Adipose tissue (tissue), 3 donors: ENCODE data around the gene TTC28. TPM values are rescaled to one million over a fixed set of nuclear protein-coding genes. Genes with fewer than 3 reads are reported as not detected.

Experiments used
- H3K27ac ChIP-seq: one replicate; pipeline ENCODE4 v1.5.1; 2013; ENCODE audit warnings: low read depth, low read length
- WGBS, 3 donors: extraction: QIAGEN DNeasy Blood & Tissue Kit; methylation state at CpG; one replicate each; pipeline ENCODE4 v1.1.7; 2013; 5-methylcytosine and 5-hydroxymethylcytosine counted together
- polyA plus RNA-seq, 3 donors: library from polyadenylated mRNA; stranded (reverse); fragments of 200-250 nt; gene quantifications; one replicate each; pipeline ENCODE4 v1.2.3, GENCODE V29; 2013
- donor health status: healthy with polysubstance abuse.
- donor health status: Bipolar disorder and iron deficiency.
- donor health status: healthy.

TTC28 gene
- polyA plus RNA-seq, 3 donors, result 2.8 to 10.6 (median 8.3) TPM

DNA sequence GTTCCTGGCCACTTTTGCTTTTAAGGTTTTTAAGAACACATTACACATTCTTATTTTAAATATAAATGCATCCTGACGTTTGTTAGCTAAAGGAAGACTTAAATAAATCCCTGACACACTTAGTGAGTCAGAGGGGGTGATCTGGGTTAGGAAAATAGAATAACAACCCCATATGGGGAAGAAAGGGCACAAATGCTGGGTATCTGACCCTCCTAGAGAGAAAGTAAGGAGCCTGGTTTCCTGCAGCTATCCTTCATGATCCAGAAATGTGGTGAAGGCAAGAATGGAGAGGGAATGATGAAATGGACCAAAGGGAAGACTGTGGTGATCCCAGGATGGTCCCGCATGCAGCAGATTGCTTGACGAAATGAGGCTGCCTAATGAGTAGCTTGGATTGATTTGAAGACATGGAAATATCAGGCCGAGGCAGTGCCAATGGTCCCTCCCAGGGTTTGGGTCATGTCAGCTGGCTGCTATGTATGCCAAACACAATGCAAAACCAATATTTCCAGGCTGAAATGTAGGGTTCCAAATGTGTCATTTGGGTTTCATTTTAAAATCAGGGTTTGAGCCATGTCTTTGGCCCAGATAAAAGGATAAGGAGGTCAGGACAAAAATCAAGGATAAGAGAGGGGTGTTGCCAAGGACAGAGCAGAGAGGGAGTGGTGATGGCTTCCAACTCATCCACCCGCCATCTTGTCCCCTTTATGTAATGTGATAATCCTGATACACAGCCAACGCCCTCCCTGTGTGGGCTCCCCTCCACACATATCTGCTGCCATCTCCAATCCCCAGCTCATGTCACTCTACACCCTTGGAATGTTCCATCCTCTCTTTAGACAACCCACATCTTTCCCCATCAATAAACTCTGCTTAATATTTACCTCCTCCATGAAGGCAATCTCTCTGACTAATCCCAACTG is 625.5 kb downstream of the TTC28 start:
- 80 to 88% (median 83%) methylated on average over 6 of the region's 6 CpGs for WGBS, 3 donors
- H3K27ac ChIP-seq, result no peak overlapping the region

DNA sequence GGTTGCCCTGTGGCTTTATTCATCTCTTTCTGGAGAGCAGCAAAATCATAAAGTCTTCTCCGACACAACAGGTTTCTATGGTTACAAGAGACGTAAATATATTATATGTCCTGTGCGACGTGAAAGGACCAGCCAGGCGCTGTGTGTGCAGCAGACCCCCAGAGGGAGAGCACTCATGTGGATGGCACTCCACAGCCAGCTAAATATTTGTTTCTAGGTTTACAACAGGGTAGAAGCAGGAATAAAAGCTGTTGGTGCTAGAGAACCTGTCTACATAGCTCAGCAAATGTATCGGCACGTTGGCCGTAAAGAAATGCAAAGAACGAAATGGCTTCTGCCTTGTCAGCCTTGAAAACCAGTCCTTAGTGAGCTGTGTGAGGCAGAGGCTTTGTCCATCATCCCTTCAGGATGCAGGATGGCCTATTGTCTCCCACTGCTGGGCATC is 626.8 kb downstream of the TTC28 start:
- no peak overlapping the region for H3K27ac ChIP-seq
- 89 to 93% (median 92%) methylated on average over 9 of the region's 9 CpGs for WGBS, 3 donors

DNA sequence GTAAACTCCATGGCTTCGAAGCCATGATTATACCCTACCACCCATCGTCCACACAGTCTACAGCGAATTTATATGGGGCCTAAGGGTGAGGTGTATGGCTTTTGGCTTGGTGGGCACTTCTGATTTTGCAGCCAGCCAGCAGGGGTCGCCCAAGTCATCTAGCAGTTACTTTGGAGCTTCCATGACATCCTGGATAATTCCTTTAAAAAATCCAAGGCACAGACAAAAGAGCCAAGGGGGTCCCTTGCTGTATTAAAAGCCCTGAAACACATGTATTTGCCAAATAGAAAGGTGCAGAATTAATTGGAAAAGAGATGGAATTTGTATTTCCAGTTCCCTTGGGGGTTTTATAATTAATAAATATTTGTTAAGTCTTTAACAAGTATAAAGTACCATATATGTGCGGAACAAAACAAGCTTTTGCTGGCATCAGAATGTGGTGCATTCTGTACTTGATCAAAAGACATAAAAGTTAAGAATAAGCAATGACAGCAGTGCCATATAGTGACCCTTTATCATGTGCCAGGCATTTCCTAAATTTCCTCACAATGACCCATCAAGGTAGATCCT is 627.8 kb downstream of the TTC28 start:
- H3K27ac ChIP-seq, result no peak overlapping the region

DNA sequence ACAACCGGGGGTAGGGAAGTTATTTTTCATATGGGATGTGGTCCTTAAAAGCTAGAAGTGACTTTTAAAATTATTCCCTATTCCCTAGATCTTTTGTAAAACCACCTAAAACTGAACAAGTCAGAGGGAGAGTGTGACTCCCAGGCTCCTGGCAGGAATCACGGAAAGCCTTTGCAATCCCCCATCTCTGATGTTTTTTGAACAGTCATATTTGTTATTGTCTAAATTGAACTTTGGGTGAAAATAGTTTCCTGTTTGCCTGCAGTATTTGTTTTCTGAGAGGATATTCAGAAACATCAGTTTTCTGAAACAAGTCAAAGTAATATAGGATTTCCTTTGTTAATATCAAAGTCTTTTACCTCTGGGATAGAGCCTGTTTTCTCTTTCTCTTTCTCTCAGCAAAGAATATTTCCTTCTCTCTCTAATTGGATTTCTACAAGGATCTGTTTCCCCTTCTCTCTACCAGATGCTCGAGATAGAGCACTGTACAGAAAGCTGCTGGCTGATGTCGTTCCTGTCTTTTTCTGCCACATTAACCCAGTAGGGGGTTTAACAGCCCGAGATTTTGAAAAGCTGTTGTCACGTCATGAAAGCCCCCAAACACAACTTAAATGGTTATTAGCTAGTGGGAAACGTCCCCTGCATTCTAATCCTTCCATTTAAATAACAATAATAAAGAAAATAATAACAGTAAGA is 628.4 kb downstream of the TTC28 start:
- WGBS, 3 donors, result 67 to 77% (median 69%) methylated on average over 7 of the region's 7 CpGs
- H3K27ac ChIP-seq, result no peak overlapping the region

More for the DNA sequence above, 627.8 kb downstream of the TTC28 start:
- 44 to 60% (median 57%) methylated on average over 5 of the region's 5 CpGs for WGBS, 3 donors

DNA sequence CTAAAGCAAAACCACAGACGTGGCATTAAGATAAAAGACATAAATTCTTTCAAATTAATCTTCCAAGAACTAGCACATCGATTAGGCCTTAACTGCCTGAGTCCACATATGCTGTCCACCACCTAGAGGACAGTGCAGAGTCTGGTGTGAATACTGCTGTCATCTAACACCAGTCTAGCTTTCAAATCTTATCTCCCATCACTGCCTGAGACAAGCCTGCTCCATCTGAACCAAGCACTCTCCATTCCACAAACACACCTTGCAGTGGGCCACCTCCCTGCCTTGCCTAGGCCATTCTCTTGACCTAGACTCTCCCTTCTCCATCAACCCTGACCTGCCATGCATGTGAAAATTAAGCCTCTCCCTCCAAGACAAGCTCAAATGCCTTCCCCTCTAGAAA is 631.1 kb downstream of the TTC28 start:
- 56 to 65% (median 63%) methylated on average over 2 of the region's 2 CpGs for WGBS, 3 donors
- H3K27ac ChIP-seq, result no peak overlapping the region

DNA sequence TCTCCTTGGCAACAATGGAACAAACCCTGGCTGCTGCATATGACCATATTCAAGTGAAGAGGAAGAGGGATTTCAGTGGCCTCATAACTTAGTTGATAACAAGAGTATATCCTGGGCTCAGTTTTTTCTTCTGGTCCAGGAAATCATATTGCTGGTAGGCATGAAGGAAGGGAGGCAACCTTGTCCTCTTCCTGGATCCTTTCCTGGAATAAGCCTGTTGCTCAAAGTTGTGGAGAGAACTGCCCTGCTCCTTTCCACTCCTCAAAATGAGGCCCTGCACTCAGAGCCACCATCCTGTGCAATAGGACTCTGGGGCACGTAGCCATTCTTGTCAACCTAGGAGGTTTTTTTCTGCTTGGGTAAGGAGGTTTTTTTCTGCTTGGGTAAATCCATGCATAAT is 631.9 kb downstream of the TTC28 start:
- no peak overlapping the region for H3K27ac ChIP-seq
- 65 to 83% (median 74%) methylated on average over 1 of the region's 1 CpG for WGBS, 3 donors

DNA sequence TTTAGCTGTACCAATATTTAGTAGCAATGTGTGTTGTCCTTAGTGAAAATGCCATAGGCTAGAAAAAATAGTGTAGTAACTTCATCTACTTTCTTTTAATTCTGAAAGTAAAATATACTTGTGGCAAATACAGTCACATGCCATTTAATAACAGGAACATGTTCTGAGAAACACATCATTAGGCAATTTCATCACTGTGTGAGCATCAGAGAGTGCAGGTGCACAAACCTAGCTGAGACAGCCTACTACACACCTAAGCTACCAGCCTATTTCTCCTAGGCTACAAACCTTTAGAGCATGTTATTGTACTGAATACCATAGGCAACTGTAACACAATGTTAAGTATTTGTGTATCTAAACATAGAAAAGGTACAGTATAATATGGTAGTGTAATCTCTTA is 633.5 kb downstream of the TTC28 start:
- H3K27ac ChIP-seq, result no peak overlapping the region

DNA sequence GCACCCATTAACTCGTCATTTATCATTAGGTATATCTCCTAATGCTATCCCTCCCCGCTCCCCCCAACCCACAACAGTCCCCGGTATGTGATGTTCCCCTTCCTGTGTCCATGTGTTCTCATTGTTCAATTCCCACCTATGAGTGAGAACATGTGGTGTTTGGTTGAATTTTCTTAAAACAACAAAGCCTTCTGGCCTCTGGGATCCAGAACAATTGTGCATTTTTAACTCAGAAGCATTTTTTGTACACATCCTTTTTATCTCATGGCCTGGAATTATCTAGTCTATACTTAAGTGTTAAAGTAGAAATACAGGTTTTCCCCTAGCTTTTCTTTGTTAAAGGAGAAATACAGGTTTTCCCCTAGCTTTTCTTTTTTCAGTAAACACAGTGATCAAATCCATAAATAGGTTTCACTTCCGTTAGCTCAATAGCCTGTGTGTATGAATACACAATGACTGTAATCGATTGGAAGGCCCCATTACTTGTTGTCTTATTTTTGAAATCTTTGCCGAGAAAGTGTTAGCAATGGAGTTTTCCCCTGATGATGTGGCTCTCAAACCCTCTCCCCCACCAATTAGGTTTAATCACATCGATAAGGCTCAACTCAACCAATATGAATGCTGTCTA is 635.0 kb downstream of the TTC28 start:
- H3K27ac ChIP-seq, result no peak overlapping the region
- WGBS, 3 donors, result 81 to 83% (median 81%) methylated on average over 7 of the region's 7 CpGs

DNA sequence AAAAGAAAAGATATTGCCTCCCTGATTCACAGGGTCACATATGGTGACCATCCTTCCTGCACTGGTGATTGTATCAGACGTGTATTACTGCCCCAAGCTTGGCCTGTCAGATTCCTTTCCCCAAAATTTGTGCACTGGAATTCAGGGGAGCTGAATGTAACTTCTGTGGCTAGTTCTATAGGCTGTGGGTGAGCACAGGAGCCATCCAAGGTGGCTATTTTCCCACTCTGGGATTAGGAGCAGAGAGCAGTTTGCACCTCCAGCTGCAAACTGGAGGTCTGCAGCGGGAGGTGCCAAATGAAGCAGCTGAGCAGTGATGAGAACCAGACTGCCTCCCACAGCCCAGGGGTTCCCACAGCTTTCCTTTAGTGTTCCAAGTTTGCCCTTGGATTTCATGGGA is 636.4 kb downstream of the TTC28 start:
- WGBS, 3 donors, result 64 to 84% (median 79%) methylated on average over 2 of the region's 2 CpGs
- no peak overlapping the region for H3K27ac ChIP-seq

DNA sequence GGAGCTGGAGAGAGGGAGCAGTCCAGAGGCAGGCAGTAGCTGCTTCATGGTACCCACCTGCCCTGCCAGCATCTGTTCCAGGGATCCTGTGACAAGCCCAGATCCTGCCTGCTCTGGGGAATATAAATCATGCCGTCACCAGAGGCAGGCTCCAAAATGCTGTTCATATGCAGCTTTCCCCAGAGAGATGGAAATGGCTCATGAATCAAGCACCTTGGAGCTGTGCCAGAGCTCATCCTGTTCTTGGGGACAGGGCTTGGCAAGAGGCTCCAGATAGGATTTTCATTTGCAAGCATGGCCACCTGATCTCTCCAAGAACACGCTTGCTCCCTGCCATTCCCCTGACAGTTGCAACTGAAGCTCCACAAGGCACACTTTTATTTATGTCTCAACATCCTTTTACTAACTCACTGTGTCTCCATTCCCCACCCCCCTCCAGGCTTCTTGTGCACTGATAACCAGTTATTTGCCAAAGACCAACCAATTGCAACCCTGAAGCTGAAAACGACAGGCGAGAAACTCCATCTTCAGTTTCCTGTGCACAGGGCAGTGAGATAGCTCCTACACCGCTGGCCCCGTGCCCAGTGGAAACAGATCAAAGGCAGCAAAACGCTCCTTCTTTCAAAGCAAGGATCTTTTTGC is 644.8 kb downstream of the TTC28 start:
- WGBS, 3 donors, result 10 to 27% (median 10%) methylated on average over 7 of the region's 7 CpGs
- no peak overlapping the region for H3K27ac ChIP-seq

DNA sequence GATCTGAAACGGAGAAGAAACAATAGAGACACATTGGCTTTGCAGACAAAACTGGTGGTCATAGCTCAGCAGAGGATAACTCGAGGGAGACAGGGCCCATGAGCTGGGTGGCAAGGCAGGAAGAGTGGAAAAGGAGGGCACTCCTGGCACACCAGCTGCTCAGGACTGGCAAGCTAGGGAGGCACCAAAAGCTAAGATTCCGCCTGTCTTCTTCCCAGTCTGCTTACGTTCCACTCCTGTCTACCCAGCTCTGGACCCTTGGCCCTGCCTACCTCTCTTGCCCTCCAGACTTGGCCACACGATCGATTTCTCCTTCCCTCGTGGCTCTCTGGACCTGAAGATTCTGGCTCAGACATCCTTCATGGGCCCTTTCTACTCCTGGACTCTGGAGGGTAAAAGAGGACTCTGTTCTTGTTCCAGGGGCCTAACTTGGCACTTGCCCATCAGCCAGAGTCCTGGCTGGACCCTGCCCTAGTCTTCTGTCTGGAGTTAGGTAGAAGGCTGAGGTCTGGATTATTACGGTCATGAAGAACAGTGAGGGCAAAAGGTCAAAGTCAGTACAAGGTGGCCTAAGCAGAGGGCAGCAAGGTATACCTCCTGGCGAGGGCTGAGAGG is 645.4 kb downstream of the TTC28 start:
- WGBS, 3 donors, result 78 to 90% (median 84%) methylated on average over 9 of the region's 9 CpGs
- no peak overlapping the region for H3K27ac ChIP-seq

DNA sequence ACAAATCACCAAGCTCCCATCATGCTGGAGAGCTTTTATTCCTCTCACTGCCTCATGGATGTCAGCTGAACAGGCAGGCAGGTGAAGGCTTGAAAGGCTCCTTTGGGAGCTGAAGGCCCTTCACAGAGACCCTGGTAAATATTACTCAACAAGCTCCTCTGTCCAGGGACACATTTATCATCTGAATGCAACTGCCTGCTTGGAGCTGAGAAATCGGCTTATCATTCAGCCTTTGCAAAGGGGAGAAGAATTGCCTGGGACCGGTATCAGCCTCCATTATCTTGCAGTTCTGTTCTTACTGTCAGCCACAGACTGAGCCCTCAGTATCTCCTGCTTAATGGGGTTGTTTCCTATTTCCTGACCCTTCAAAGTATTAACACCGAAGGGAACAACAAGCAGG is 646.8 kb downstream of the TTC28 start:
- H3K27ac ChIP-seq, result no peak overlapping the region
- 54 to 65% (median 62%) methylated on average over 3 of the region's 3 CpGs for WGBS, 3 donors

DNA sequence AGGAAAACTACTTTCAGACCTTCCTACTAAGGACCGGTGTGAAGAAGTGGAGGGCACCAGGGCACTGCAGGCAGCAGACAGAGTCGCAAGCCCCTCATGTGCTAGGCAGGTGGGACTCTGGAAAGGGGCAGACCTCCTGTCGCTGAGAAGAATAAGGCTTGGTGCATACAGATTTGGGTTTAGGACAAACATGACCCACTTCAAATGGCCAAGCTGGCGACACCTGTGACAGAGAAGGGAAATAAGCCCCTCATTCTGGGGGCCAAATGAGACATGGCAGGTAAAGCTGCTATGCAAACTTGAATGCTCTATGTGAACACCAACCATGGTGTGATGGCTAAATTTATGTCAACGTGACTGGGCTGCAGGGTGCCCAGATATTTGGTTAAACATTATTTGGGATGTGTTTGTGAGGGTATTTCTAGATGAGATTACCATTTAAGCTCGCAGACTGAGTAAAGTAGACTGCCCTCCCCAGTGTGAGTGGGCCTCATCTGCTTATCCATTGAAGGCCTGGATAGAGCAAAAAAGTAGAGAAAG is 648.2 kb downstream of the TTC28 start:
- WGBS, 3 donors, result 96 to 98% (median 97%) methylated on average over 6 of the region's 6 CpGs
- H3K27ac ChIP-seq, result no peak overlapping the region

DNA sequence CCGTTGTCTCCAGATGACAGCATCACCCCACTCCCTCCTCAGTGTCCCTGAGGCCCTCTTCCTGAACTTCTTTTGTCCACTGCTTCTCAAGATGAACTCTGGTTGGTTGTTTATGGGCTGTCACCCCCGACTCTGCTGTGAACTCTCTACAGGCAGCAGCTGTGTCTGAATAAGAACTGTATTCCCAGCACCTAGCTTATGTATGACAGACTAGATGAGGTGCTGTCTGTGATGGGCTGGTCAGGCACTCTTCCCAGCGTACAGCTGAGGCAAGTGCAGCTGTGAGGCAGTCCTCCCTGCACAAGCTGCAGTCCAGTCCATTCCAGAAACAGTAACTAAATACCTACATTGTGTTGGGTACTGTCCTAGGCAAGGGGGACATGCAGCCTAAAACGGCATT is 649.2 kb downstream of the TTC28 start:
- H3K27ac ChIP-seq, result no peak overlapping the region
- whole genome bisulfite sequencing, 3 donors, result 79 to 81% (median 80%) methylated on average over 4 of the region's 4 CpGs

DNA sequence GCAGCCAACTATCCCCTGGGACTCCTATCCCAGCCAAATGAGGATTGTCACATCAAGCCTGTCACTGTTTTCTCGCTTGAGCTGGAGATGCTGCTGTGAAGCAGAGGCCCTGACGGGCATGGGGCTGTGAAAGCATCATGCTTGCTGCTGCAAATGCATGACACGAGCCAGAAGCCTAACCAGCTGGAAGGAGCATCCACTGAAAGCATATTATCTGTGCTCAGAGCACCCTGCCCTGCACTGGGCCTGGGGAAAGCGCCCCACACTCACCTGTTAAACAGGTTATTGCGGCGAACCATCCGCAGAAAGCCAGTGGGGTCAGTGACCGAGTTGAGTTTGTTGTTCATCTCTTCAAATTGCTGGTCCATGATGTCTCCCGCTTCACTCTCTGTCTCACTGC is 649.7 kb downstream of the TTC28 start:
- 88 to 93% (median 89%) methylated on average over 9 of the region's 9 CpGs for WGBS, 3 donors
- no peak overlapping the region for H3K27ac ChIP-seq

DNA sequence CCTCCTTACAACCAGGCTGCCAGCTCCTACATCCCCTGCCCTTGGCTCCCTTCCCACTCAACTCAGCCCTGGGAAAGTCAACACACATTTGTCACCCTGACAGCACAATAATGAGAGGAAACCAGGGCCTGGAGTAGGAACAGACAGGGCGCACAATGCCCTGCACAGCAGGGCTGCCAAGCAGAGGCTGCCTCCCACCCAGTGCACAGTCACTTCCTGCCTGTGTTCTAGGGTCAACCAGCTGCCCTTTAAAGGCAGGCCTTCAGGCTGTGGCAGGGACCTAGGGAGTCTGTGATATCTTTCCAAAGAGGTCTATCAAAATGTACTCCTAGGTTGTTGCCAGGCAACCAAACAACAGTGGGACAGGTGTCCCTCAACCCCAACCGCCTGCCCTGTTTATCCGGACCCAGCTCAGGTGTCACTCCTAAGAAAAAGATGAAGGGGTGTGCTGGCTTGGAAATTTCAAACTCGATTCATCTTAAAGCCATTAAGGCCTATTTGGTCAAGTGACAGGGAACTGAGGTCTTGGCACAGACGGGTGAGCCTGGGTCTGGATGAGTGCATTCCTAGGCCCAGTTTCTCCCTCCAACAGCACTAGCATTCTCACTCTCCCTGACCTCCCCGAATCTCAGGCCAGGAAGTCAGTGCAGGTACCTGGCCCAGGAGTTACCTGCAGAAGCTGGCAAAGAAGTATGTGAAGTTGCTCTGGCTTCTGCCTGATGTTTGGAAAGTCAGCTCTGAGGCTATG is 650.3 kb downstream of the TTC28 start:
- H3K27ac ChIP-seq, result no peak overlapping the region
- WGBS, 3 donors, result 36 to 52% (median 48%) methylated on average over 6 of the region's 6 CpGs
